IMR-90 (cell line): ENCODE results near the gene COLEC11. TPM values are rescaled to one million over a fixed set of nuclear protein-coding genes. Genes with fewer than 3 reads are reported as not detected.

Experiments used
- microRNA-seq, 2 experiments: library from miRNA; stranded (forward) in 1 of 2; unstranded in 1 of 2; fragments of 10-50 nt in 1 of 2; fragments of <30 nt in 1 of 2; gene quantifications in 1 of 2; microRNA quantifications in 1 of 2; one replicate each; pipeline versions ENCODE3 to v1.1.0; 2013 to 2020; ENCODE audit not compliant: insufficient read depth in 1 of 2, insufficient read length in 1 of 2, unreplicated experiment in 1 of 2
- polyA plus RNA-seq, 3 experiments: library from polyadenylated mRNA; depleted of rRNA; stranded (reverse); fragments of >200 nt; gene quantifications; 2 replicates each; pipeline ENCODE4 v1.2.3, GENCODE V29; 2012; ENCODE audit warnings: low replicate concordance in 1 of 3
- small RNA-seq, 5 experiments: library from RNA; depleted of rRNA; stranded (forward); fragments of <200 nt; gene quantifications; one replicate each; pipeline ENCODE3, GENCODE V24; 2012
- total RNA-seq: library from RNA; depleted of rRNA; stranded (reverse); fragments of >200 nt; gene quantifications from 2 replicates; pipeline ENCODE4 v1.2.3, GENCODE V29; 2012; rRNA removed

Gene COLEC11
- total and polyA plus RNA-seq, 2 of the 4 experiments (the other 2 are of a cell fraction), result under 0.01 to 0.24 TPM

Small RNAs within 50 kb of the gene (microRNA-seq; reads per million reads assigned to microRNA genes)
- not detected for gene TMSB4XP2 (ENCODE audit: insufficient read depth, insufficient read length)

Small RNAs within 50 kb of the gene (small RNA-seq; reads per million reads assigned to genes)
- gene TMSB4XP2, result 0 reads per million in 5 experiments

Other genes starting within 250 kb of the COLEC11 start
- gene EIPR1, start 217.3 kb upstream of the COLEC11 start, total RNA-seq, result 56.9 and 67.4 TPM in 2 replicates
- 44.9 and 46.5 TPM in 2 replicates for gene EIPR1, start 217.3 kb upstream of the COLEC11 start, polyA plus RNA-seq (2012; rRNA removed)
- gene TRAPPC12, start 215.4 kb upstream of the COLEC11 start, total RNA-seq, result 25.8 and 33.6 TPM in 2 replicates
- 69.9 and 70.2 TPM in 2 replicates for gene TRAPPC12, start 215.4 kb upstream of the COLEC11 start, polyA plus RNA-seq (2012; rRNA removed)
- gene ADI1, start 75.6 kb upstream of the COLEC11 start, total RNA-seq, result 43.2 and 49.7 TPM in 2 replicates
- 40.7 and 46.0 TPM in 2 replicates for gene ADI1, start 75.6 kb upstream of the COLEC11 start, polyA plus RNA-seq (2012; rRNA removed)
- gene RNASEH1, start 36.8 kb upstream of the COLEC11 start, total RNA-seq, result 23.7 and 38.3 TPM in 2 replicates
- 21.7 and 23.5 TPM in 2 replicates for gene RNASEH1, start 36.8 kb upstream of the COLEC11 start, polyA plus RNA-seq (2012; rRNA removed)
- gene RPS7, start 19.9 kb upstream of the COLEC11 start, total RNA-seq, result 3,111 and 3,387 TPM in 2 replicates
- 1,199 and 1,260 TPM in 2 replicates for gene RPS7, start 19.9 kb upstream of the COLEC11 start, polyA plus RNA-seq (2012; rRNA removed)
- gene ALLC, start 63.1 kb downstream of the COLEC11 start, total RNA-seq, result not detected in 2 replicates
- gene ALLC, start 63.1 kb downstream of the COLEC11 start, polyA plus RNA-seq (2012; rRNA removed), result not detected in 2 replicates
- gene DCDC2C, start 108.5 kb downstream of the COLEC11 start, total RNA-seq, result not detected in 2 replicates
- gene DCDC2C, start 108.5 kb downstream of the COLEC11 start, polyA plus RNA-seq (2012; rRNA removed), result not detected in 2 replicates